ENCODE data around the gene ADAMTSL2.
"Not testable (repeated sequence)": the region's sequence is repeated elsewhere in the genome, so short reads cannot be mapped to it uniquely, and the experiment has no call there.

Gene ADAMTSL2

DNA sequence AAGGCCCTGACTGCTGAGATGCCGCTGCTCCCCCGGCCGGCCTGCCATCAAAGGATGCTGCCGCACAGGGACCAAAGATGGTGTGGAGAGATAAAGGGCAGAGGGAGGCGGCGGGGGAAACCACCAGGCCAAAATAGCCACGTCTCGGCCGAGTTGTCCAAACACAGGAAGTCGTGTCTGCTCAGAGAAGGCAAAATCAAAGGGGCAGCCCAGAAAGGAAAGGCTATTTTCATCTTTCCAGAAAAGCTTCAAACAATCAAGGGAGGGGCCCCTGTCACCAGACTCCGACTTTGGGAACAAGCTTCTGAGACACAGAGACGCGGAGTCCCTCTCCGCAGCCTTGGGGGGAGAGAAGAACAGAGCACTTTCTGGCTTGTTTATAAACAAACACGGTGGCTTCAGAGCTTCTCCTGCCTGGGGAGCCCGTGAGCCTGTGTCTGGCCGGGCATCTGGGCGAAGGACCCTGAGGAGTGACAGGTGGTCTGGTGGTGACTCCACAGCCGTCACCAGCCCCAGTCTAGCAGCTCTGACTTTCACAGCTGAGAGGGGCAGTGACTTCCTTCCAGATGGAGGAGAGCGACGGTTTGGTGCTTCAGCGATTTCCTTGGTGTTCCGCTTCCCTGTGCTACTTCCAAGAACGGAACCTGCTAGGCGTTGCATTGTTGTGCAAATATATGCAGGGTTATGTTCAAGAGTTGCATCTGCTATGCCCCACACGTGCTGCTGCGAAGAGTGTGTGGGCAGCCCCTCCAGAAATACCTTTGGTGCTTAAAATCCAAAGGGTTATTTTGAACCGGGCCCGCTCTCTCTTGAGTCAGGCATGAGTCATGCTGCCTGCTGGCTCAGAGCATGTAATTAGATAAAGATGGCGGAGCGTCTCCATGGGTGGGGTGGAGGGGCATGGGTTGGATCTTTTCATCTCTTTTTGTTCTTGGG is 24.0 kb downstream of the ADAMTSL2 start:
- DNase-seq (ENCODE audit: low read depth) = peak; percentile 71

- no peak for DNase-seq (ENCODE audit: low read depth)
Observed at GRCh38 chr9:133560311-133560710, 25.8 kb downstream of the ADAMTSL2 start.

GRCh38 chr9:133560944-133561343 is 26.4 kb downstream of the ADAMTSL2 start:
- no peak for DNase-seq (ENCODE audit: low read depth)

GRCh38 chr9:133561976-133562554 is 27.6 kb downstream of the ADAMTSL2 start:
- no peak for DNase-seq (ENCODE audit: low read depth)

DNA sequence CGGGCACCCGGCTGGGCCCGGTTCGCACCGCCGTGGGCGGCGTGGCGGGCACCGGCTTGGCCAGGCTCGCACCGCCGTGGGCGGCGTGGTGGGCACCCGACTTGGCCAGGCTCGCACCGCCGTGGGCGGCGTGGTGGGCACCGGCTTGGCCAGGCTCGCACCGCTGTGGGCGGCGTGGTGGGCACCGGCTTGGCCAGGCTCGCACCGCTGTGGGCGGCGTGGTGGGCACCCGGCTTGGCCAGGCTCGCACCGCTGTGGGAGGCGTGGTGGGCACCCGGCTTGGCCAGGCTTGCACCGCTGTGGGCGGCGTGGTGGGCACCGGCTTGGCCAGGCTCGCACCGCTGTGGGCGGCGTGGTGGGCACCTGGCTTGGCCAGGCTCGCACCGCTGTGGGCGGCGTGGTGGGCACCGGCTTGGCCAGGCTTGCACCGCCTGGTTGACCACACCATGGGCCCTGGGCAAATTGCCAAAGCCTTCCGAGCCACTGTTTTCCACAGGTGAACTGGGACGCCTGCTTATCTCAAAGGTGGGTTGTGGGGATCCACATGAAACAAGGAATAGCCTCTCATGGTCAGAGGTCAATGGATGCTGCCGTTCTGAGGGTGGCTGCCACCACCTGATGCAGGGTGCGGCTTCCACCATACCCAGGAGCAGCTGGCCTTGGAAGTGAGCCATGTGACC is 28.2 kb downstream of the ADAMTSL2 start:
- no peak for DNase-seq (ENCODE audit: low read depth)

- DNase-seq (ENCODE audit: low read depth) = no peak
Observed at GRCh38 chr9:133563291-133563796, 28.8 kb downstream of the ADAMTSL2 start.

GRCh38 chr9:133563814-133564213 is 29.3 kb downstream of the ADAMTSL2 start:
- not testable (repeated sequence) for DNase-seq (ENCODE audit: low read depth)

- DNase-seq (ENCODE audit: low read depth) = peak; percentile 32
Observed at GRCh38 chr9:133564451-133565116, 30.1 kb downstream of the ADAMTSL2 start.

GRCh38 chr9:133566382-133566781 is 31.9 kb downstream of the ADAMTSL2 start:
- DNase-seq (ENCODE audit: low read depth) = no peak

DNA sequence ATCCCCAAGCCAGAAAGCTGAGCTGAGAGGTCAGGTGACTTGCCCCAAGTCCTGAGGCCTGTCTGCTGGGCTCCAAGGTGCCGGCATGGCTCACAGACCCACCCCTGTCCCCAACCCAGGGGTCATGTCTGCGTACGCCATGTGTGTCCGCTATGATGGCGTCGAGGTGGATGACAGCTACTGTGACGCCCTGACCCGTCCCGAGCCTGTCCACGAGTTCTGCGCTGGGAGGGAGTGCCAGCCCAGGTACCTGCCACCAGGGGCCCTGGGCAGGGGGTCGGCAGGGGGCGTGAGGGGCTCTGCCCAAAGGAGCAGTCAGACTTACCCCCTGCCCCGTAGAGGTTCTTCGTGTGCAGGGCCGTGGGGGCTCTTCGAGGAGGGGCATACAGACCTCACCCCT is 32.3 kb downstream of the ADAMTSL2 start:
- DNase-seq (ENCODE audit: low read depth) = no peak

- DNase-seq (ENCODE audit: low read depth) = no peak
Observed at GRCh38 chr9:133568186-133568585, 33.7 kb downstream of the ADAMTSL2 start.

DNA sequence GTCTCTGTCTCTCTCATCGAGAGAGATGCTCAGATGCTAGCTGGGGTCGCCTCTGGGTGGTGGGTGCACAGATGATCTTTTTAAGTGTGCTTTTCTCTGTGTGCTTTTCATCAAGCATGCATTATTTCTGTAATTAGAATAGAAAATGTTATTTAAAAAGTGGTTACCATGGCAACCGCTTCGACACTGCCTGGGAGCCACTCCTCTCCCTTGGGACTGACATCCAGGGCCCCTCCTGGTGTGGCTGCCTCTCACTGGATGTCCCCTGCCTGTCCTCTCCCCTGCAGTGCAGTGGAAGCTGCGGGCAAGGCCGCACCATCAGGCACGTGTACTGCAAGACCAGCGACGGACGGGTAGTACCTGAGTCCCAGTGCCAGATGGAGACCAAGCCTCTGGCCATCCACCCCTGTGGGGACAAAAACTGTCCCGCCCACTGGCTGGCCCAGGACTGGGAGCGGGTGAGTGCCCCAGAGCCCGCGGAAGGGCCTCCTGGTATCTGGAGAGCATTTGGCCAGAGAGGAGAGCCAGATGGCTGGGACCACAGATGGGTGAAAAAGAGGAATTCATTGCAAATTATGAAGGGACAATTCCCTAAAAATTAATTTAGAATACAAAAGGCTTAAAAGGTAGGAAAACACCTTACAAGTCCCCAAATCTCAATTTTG is 34.7 kb downstream of the ADAMTSL2 start:
- DNase-seq (ENCODE audit: low read depth) = no peak

DNA sequence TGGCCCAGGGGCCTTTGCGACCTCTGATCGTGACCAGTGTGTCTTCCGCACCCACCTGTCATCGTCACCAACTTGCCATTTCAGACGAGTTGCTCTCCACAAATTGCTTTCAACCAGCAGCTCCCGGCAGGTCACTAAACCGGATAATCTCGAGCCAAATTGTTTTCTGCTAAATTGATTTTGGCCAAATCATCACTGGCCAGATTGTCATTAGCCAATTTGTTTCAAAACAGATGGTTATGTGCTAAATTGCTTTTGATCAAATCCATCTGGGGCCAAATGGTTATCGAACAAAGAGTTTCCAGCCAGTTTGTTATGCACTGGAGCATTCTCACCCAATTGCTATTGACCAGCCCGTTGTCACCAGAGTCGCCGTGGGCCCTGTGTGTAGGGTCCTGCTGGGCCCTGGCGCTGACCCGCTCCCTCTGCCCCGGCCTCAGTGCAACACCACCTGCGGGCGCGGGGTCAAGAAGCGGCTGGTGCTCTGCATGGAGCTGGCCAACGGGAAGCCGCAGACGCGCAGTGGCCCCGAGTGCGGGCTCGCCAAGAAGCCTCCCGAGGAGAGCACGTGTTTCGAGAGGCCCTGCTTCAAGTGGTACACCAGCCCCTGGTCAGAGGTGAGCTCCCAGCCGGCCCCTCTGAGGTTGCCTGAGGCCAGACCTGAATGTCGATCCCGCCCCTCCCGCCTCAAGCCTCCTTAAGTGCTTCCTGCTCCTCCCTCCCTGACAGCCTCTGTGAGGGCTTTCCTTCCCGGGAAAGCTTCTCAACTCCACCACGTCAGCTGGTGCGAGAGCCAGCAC is 35.6 kb downstream of the ADAMTSL2 start:
- peak; percentile 32 for DNase-seq (ENCODE audit: low read depth)

DNA sequence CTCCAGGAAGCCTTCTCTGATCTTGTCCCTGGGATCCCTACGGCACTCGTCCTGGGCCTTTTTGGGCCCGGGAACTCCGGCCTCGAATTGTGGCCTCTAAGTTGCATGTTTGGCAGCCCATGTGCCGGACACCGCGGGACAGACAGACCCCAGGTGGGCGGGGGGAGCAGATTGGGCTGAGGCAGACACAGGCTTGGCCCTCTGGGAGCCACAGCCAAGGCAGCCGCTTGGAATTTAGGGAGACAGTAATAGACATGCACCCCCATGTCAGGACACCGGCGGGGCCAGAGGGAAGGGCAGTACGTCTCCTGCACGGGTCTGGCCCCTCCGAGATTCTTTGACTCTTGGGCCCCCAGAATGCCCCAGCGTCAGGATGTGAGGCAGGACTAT is 36.2 kb downstream of the ADAMTSL2 start:
- DNase-seq (ENCODE audit: low read depth) = no peak

- peak; percentile 22 for DNase-seq (ENCODE audit: low read depth)
Observed at GRCh38 chr9:133571391-133571890, 36.9 kb downstream of the ADAMTSL2 start.

DNA sequence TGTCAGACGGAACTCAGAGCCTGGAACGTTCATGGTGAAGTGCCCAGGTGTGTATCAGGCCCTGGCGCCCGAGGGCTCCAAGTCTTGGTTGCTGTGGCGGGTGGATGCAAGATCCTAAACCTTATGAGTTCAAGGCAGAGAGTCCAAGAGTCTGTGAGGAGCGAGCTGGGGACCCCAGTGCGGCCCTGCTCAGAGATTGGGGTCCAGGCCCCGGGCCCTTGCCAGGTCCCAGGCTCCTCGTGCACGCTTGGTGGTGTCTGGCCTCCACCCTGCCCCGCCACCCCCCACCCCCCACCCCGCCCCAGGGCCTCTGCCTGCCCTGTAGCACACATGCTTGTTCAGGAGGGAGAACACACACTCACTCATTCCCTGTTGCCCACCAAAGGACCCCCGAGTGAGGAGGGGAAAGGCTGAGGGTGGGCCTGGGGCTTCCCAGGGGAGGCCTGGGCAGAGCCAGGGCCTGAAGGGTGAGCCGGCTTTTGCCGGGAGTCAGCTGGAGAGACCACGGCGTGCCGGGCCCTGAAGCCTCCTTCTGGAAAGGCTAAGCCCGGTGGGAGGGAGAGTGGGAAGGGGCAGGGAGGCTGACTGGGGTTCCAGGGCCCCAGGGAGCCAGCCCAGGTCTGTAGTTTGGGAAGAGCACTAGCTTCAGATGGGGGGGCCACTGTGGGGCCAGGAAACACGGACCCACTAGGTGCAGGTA is 37.5 kb downstream of the ADAMTSL2 start:
- DNase-seq (ENCODE audit: low read depth) = no peak

GRCh38 chr9:133572821-133573361 is 38.4 kb downstream of the ADAMTSL2 start:
- no peak for DNase-seq (ENCODE audit: low read depth)

- no peak for DNase-seq (ENCODE audit: low read depth)
Observed at GRCh38 chr9:133573791-133574515, 39.4 kb downstream of the ADAMTSL2 start.

GRCh38 chr9:133574771-133575170 is 40.3 kb downstream of the ADAMTSL2 start:
- no peak for DNase-seq (ENCODE audit: low read depth)
